GM18499 (cell line): ENCODE data around the gene PARD3.
"Not testable (repeated sequence)": the region's sequence is repeated elsewhere in the genome, so short reads cannot be mapped to it uniquely, and the experiment has no call there.

ENCODE experiments used
- ATAC-seq: cut with Tn5 transposase; IDR thresholded peaks from one replicate; pipeline ENCODE4 v1.9.1; 2021; ENCODE audit warnings: moderate number of reproducible peaks; ENCODE audit not compliant: insufficient read depth, unreplicated experiment

The PARD3 gene

DNA sequence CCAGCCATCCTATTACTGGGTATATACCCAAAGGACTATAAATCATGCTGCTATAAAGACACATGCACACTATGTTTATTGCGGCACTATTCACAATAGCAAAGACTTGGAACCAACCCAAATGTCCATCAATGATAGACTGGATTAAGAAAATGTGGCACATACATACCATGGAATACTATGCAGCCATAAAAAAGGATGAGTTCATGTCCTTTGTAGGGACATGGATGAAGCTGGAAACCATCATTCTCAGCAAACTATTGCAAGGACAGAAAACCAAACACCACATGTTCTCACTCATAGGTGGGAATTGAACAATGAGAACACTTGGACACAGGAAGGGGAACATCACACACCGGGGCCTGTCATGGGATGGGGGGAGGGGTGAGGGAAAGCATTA, 546.7 kb downstream of the PARD3 start:
- ATAC-seq, result not testable (repeated sequence)

- no peak for ATAC-seq
Observed at GRCh38 chr10:34262985-34263384, 552.1 kb downstream of the PARD3 start.

GRCh38 chr10:34260904-34261303, 554.2 kb downstream of the PARD3 start:
- no peak for ATAC-seq

- no peak for ATAC-seq
Observed at GRCh38 chr10:34256216-34256615, 558.9 kb downstream of the PARD3 start.

DNA sequence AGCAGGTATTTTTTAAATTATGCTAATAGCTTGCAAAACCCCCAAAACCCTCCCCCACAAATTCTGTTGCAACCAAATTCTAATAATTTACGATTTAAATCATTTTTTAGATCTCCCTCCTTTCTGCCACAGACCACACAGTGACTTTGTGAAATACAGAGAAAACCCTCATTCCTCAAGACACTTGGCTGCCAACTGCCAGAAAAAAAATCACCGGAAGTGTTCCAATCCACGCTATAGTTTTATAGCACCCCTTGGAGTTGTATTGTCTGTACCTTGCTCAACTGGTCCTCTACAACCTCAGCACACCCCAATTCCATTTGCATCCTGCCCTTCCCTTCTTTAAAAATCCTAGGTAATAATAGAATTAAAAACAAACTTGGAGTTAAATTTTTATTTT, 560.1 kb downstream of the PARD3 start:
- ATAC-seq, result no peak

GRCh38 chr10:34254596-34254995, 560.5 kb downstream of the PARD3 start:
- no peak for ATAC-seq

- no peak for ATAC-seq
Observed at GRCh38 chr10:34252111-34252510, 563.0 kb downstream of the PARD3 start.

- no peak for ATAC-seq
Observed at GRCh38 chr10:34251177-34251576, 563.9 kb downstream of the PARD3 start.

GRCh38 chr10:34250722-34251121, 564.4 kb downstream of the PARD3 start:
- ATAC-seq, result no peak

DNA sequence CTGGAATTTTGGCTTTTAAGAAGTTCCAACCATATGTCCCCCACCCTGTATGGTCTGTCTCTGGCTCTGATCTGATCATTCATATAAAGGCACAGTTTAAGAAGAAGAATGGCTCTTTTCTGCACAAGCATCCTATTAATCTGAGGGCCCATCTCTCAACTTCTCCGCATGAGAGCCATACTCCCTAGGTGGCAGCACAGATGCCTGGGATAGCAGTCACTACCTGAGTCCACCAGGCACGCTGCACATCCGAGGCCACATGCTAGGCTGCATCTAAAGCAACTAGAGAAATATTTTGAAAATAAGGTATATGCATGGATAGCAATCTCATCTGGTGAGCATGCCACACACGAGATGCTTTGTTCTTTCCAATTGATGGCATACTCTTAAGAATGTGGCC, 565.5 kb downstream of the PARD3 start:
- no peak for ATAC-seq

DNA sequence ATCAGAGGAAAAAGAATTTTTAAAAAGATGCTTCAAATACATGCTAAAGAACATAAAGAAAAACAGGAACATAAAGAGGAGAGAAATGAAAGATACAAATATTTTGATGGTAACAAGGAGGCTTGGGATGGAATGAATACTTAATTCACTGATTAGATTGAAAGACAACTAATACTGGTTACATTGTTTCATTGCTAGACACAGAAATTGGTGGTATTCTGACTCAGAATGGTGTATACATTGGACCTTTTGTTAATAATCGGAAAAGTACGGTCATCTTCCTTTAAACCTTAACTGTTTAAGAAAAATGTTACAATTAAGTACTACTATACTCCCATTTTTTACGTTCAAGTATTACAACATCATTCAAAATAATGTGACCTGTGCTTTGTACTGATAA, 567.5 kb downstream of the PARD3 start:
- ATAC-seq, result no peak

GRCh38 chr10:34244756-34245484, 570.2 kb downstream of the PARD3 start:
- ATAC-seq, result no peak

- no peak for ATAC-seq
Observed at GRCh38 chr10:34241226-34242000, 573.7 kb downstream of the PARD3 start.

DNA sequence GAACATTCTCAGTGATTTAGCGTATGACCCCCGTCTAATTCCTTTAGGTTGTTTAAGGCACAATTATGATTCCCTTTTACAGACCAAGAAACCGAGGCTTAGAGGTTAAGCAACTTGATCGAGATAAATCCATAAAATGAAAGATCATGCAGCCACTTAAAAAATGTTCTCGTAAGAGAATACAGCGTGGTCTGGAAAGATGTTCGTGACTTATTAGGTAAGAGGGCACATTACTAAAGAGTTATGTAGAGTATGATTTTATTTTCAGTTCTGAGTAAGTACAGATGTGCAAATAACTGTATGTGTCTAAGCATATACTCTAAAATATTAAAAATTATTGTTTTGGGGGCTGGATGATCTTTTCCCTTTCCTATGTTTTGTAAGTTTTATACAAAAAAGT, 575.1 kb downstream of the PARD3 start:
- no peak for ATAC-seq

- ATAC-seq, result no peak
Observed at GRCh38 chr10:34237898-34238455, 577.1 kb downstream of the PARD3 start.

GRCh38 chr10:34236931-34237330, 578.2 kb downstream of the PARD3 start:
- no peak for ATAC-seq

DNA sequence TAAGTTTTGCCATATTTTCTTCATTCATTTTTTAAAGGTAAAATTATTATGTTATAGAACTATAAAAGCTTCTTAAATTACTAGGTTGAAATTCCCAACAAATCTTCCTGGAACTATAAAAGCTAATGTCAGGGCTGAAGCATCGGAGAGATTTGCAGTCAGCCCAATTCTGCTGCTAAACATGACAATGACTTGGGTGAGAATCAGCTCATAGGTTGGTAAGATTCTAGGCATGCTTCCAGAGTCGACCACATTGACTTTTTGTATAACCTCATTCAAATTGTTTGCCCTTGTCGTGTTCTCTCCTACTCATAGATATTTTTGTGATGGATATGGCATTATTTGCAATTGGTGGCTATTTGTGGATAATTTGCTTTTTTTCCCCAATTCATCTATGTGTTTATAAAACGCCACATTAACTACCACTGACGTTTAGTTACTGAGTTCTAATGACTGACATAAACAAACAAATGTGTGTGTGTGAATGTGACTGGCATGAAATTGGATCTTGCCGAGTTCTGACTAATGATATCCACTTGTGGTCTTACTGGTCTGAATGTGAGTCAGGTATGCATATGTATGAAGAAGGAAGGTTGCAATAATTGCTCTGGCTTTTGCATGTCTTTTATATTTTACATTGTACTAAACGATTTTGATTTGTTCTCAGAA, 579.8 kb downstream of the PARD3 start:
- no peak for ATAC-seq

GRCh38 chr10:34232481-34232880, 582.6 kb downstream of the PARD3 start:
- ATAC-seq, result no peak

- no peak for ATAC-seq
Observed at GRCh38 chr10:34231441-34232180, 583.5 kb downstream of the PARD3 start.

DNA sequence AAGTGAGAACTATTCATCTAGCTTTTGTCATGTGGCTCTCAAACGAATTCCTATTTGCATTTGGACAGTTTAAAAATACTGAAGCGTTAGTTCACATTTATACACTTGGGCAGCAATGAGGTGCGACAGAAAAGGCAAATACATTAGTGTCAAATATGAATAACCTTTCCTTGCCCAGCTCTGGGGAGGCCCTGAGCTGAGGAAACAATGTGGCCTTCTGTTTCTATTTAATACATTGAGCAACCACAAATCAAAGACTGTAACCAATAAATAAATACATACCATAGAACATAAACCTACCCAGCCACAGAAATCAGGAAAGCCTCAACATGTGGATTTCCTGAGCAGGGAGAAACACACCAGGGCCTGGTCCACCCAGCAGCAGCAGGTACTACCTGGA, 585.2 kb downstream of the PARD3 start:
- ATAC-seq, result no peak
